GM23338 (cell line): Measurements from ENCODE around the gene RPTOR. TPM values are rescaled to one million over a fixed set of nuclear protein-coding genes. Genes with fewer than 3 reads are reported as not detected.

Experiments
- ATAC-seq: fragments of 200-7000 bp; cut with Tn5 transposase; 3 replicates; pipeline ENCODE4 v1.9.1; 2020
- DNase-seq: peaks from one replicate; pipeline ENCODE4 v3.0.0-alpha.2; 2015; ENCODE audit warnings: low spot score
- H2AFZ ChIP-seq: fragments of 200-600 bp; sonication (generic); 2 replicates; pipeline ENCODE4 v1.8.0; 2016; ENCODE audit warnings: antibody characterized with exemption, mild to moderate bottlenecking, moderate library complexity
- H3F3A ChIP-seq: fragments of 200-600 bp; sonication (generic); replicated peaks from 2 replicates; pipeline ENCODE4 v1.8.0; 2017; ENCODE audit warnings: antibody characterized with exemption, mixed run types, low read depth
- H3K27ac ChIP-seq: fragments of 200-600 bp; sonication (generic); 2 replicates; pipeline ENCODE4 v1.6.1; 2016; ENCODE audit warnings: low read depth
- H3K27me3 ChIP-seq: fragments of 200-600 bp; sonication (generic); 2 replicates; pipeline ENCODE4 v1.8.0; 2016; ENCODE audit warnings: mild to moderate bottlenecking, mixed run types, moderate library complexity; ENCODE audit not compliant: insufficient read depth
- H3K36me3 ChIP-seq: fragments of 200-600 bp; sonication (generic); 2 replicates; pipeline ENCODE4 v1.8.0; 2016; ENCODE audit warnings: mild to moderate bottlenecking; ENCODE audit not compliant: insufficient read depth
- H3K4me1 ChIP-seq: fragments of 200-600 bp; sonication (generic); 2 replicates; pipeline ENCODE4 v1.8.0; 2016; ENCODE audit warnings: mild to moderate bottlenecking, moderate library complexity; ENCODE audit not compliant: insufficient read depth
- H3K4me2 ChIP-seq: fragments of 200-600 bp; sonication (generic); 2 replicates; pipeline ENCODE4 v1.7.1; 2017; ENCODE audit warnings: mixed run types
- H3K4me3 ChIP-seq: fragments of 200-600 bp; sonication (generic); 2 replicates; pipeline ENCODE4 v1.6.1; 2016; ENCODE audit warnings: mixed run types
- H3K79me2 ChIP-seq: fragments of 200-600 bp; sonication (generic); replicated peaks from 2 replicates; pipeline ENCODE4 v1.8.0; 2017; ENCODE audit warnings: mild to moderate bottlenecking; ENCODE audit not compliant: insufficient read depth
- H3K9me2 ChIP-seq: fragments of 200-600 bp; sonication (generic); 2 replicates; pipeline ENCODE4 v1.8.0; 2017; ENCODE audit not compliant: insufficient read depth
- H4K20me1 ChIP-seq: fragments of 200-600 bp; sonication (generic); replicated peaks from 2 replicates; pipeline ENCODE4 v1.8.0; 2017; ENCODE audit warnings: mild to moderate bottlenecking; ENCODE audit not compliant: insufficient read depth
- H3K27ac Mint-ChIP-seq: 2 replicates; pipeline ENCODE4 v1.8.0; 2020; ENCODE audit warnings: inconsistent platforms, mild to moderate bottlenecking, moderate library complexity, mixed read lengths
- H3K27me3 Mint-ChIP-seq: 3 replicates; pipeline ENCODE4 v1.8.0; 2022; ENCODE audit warnings: low read depth, mild to moderate bottlenecking, moderate library complexity, mixed read lengths, inconsistent platforms; ENCODE audit not compliant: insufficient read depth, poor library complexity
- H3K36me3 Mint-ChIP-seq: 3 replicates; pipeline ENCODE4 v1.8.0; 2021; ENCODE audit warnings: low read depth, mild to moderate bottlenecking, inconsistent platforms, moderate library complexity, mixed read lengths
- H3K4me1 Mint-ChIP-seq: 3 replicates; pipeline ENCODE4 v1.8.0; 2020; ENCODE audit warnings: mild to moderate bottlenecking, inconsistent platforms, mixed read lengths
- H3K4me3 Mint-ChIP-seq: 3 replicates; pipeline ENCODE4 v1.8.0; 2021; ENCODE audit warnings: moderate library complexity, mild to moderate bottlenecking, inconsistent platforms, mixed read lengths
- H3K9me3 Mint-ChIP-seq: 3 replicates; pipeline ENCODE4 v1.8.0; 2020; ENCODE audit warnings: moderate library complexity, mild to moderate bottlenecking, inconsistent platforms, mixed read lengths
- CREB1 ChIP-seq: fragments of 250-450 bp; sonication (Bioruptor Pico); IDR thresholded peaks from 2 replicates; pipeline ENCODE4 v1.5.0; 2020; ENCODE audit warnings: low read depth, mild to moderate bottlenecking, moderate library complexity
- JUNB ChIP-seq: IDR thresholded peaks from one replicate; pipeline ENCODE4 v1.6.1; 2016; ENCODE audit warnings: antibody characterized with exemption; ENCODE audit not compliant: unreplicated experiment
- NANOG ChIP-seq: IDR thresholded peaks from 2 replicates; pipeline ENCODE4 v1.6.1; 2016; ENCODE audit warnings: antibody characterized with exemption, borderline replicate concordance
- POLR2AphosphoS5 ChIP-seq: IDR thresholded peaks from 2 replicates; pipeline ENCODE4 v1.6.1; 2016; ENCODE audit warnings: antibody characterized with exemption, low read depth
- STAT1 ChIP-seq: IDR thresholded peaks from one replicate; pipeline ENCODE4 v1.6.1; 2016; ENCODE audit warnings: antibody characterized with exemption; ENCODE audit not compliant: unreplicated experiment
- ZNF114 ChIP-seq: fragments of 250-450 bp; sonication (Bioruptor Pico); IDR thresholded peaks from 2 replicates; pipeline ENCODE4 v1.5.0; 2020; ENCODE audit warnings: mild to moderate bottlenecking, moderate library complexity
- ZNF331 ChIP-seq: fragments of 250-450 bp; sonication (Bioruptor Pico); IDR thresholded peaks from 2 replicates; pipeline ENCODE4 v1.5.0; 2020; ENCODE audit warnings: low read depth, mild to moderate bottlenecking, moderate library complexity
- polyA plus RNA-seq: library from polyadenylated mRNA; unstranded; fragments of >200 nt; fragmentation: Nextera tagmentation; extraction: Ambion mirVana; gene quantifications from 2 replicates; pipeline ENCODE4 v1.2.1, GENCODE V29; 2016
- total RNA-seq: library from RNA; depleted of rRNA; stranded (reverse); fragments of >200 nt; shearing (Covaris generic); gene quantifications from 2 replicates; pipeline ENCODE4 v1.2.3, GENCODE V29; 2014
- TF ChIP-seq, protein P1 (sequence below): fragments of 250-450 bp; sonication (Bioruptor Pico); IDR thresholded peaks from 2 replicates; pipeline ENCODE4 v1.5.0; 2020; ENCODE audit warnings: mild to moderate bottlenecking, moderate library complexity
- TF ChIP-seq, protein P2 (sequence below): IDR thresholded peaks from 2 replicates; pipeline ENCODE4 v1.6.1; 2016; ENCODE audit warnings: antibody characterized with exemption

RPTOR gene
- total and polyA plus RNA-seq, 2 experiments from 2014 or later: 9.5 to 38.0 TPM

DNA sequence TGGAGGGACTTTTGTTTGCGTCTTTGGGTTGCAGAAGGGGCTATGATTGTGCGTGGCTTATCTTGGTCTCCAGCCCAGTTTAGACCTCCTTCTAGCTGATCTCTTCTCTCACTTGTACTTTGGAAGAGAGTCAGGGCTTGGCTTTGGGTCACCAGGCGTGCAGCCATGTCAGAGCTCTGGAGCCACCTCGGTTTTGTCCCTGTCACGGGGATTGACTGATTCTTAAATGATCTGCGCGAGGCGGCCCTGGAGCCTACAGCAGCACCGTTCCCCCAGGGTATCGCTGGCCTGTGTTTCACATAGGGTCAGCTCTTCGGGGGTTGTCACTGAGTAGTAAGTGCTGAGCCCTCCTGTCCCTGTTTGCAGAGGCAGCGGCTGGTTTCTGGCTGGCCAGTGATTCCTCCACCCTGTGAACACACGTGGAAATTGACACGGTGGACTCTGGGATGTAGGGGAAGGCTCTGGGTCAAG, 237.2 kb downstream of the RPTOR start:
- H3K36me3 Mint-ChIP-seq: 0 out of 3 replicates have a peak, but pooled peaks cover under 1% of the 10 kb centered on the region
- Histone ChIP-seq H3K4me3 (no peak overlapping the region), H3K4me1 (0 out of 2 replicates have a peak, but pooled peaks cover 10% of the 10 kb centered on the region), H3K4me2 (no peak overlapping the region), H2AFZ (no peak overlapping the region), H3K9me2 (no peaks in the 10 kb centered on the region), H3K79me2 (peaks cover 5% of the 10 kb centered on the region), H4K20me1 (peaks cover 9% of the 10 kb centered on the region; the same call in 1 of the 2 replicates), H3K27ac (peak overlapping the region; percentile 45; the same call in 1 of the 2 replicates), H3K36me3 (no peaks in the 10 kb centered on the region), H3K27me3 (no peaks in the 10 kb centered on the region), H3F3A (no peaks in the 10 kb centered on the region)
- no peak overlapping the region for H3K27ac Mint-ChIP-seq
- peaks cover 6% of the 10 kb centered on the region for H3K27me3 Mint-ChIP-seq
- no peak for ATAC-seq
- no peak overlapping the region for H3K4me3 Mint-ChIP-seq
- no peaks in the 10 kb centered on the region for H3K9me3 Mint-ChIP-seq
- TF ChIP-seq ZNF114 (CRISPR knock-in tag) (no peak), JUNB (no peak), CREB1 (CRISPR knock-in tag) (no peak), ZNF331 (CRISPR knock-in tag) (no peak), NANOG (no peak), STAT1 (no peak), POLR2AphosphoS5 (no peak)
- TF ChIP-seq, protein P1, sequence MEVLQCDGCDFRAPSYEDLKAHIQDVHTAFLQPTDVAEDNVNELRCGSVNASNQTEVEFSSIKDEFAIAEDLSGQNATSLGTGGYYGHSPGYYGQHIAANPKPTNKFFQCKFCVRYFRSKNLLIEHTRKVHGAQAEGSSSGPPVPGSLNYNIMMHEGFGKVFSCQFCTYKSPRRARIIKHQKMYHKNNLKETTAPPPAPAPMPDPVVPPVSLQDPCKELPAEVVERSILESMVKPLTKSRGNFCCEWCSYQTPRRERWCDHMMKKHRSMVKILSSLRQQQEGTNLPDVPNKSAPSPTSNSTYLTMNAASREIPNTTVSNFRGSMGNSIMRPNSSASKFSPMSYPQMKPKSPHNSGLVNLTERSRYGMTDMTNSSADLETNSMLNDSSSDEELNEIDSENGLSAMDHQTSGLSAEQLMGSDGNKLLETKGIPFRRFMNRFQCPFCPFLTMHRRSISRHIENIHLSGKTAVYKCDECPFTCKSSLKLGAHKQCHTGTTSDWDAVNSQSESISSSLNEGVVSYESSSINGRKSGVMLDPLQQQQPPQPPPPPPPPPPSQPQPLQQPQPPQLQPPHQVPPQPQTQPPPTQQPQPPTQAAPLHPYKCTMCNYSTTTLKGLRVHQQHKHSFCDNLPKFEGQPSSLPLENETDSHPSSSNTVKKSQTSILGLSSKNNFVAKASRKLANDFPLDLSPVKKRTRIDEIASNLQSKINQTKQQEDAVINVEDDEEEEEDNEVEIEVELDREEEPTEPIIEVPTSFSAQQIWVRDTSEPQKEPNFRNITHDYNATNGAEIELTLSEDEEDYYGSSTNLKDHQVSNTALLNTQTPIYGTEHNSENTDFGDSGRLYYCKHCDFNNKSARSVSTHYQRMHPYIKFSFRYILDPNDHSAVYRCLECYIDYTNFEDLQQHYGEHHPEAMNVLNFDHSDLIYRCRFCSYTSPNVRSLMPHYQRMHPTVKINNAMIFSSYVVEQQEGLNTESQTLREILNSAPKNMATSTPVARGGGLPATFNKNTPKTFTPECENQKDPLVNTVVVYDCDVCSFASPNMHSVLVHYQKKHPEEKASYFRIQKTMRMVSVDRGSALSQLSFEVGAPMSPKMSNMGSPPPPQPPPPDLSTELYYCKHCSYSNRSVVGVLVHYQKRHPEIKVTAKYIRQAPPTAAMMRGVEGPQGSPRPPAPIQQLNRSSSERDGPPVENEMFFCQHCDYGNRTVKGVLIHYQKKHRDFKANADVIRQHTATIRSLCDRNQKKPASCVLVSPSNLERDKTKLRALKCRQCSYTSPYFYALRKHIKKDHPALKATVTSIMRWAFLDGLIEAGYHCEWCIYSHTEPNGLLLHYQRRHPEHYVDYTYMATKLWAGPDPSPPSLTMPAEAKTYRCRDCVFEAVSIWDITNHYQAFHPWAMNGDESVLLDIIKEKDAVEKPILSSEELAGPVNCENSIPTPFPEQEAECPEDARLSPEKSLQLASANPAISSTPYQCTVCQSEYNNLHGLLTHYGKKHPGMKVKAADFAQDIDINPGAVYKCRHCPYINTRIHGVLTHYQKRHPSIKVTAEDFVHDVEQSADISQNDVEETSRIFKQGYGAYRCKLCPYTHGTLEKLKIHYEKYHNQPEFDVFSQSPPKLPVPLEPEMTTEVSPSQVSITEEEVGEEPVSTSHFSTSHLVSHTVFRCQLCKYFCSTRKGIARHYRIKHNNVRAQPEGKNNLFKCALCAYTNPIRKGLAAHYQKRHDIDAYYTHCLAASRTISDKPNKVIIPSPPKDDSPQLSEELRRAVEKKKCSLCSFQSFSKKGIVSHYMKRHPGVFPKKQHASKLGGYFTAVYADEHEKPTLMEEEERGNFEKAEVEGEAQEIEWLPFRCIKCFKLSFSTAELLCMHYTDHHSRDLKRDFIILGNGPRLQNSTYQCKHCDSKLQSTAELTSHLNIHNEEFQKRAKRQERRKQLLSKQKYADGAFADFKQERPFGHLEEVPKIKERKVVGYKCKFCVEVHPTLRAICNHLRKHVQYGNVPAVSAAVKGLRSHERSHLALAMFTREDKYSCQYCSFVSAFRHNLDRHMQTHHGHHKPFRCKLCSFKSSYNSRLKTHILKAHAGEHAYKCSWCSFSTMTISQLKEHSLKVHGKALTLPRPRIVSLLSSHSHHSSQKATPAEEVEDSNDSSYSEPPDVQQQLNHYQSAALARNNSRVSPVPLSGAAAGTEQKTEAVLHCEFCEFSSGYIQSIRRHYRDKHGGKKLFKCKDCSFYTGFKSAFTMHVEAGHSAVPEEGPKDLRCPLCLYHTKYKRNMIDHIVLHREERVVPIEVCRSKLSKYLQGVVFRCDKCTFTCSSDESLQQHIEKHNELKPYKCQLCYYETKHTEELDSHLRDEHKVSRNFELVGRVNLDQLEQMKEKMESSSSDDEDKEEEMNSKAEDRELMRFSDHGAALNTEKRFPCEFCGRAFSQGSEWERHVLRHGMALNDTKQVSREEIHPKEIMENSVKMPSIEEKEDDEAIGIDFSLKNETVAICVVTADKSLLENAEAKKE (CRISPR knock-in tag): no peak
- TF ChIP-seq, protein P2, sequence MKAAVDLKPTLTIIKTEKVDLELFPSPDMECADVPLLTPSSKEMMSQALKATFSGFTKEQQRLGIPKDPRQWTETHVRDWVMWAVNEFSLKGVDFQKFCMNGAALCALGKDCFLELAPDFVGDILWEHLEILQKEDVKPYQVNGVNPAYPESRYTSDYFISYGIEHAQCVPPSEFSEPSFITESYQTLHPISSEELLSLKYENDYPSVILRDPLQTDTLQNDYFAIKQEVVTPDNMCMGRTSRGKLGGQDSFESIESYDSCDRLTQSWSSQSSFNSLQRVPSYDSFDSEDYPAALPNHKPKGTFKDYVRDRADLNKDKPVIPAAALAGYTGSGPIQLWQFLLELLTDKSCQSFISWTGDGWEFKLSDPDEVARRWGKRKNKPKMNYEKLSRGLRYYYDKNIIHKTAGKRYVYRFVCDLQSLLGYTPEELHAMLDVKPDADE: no peak
- H3K4me1 Mint-ChIP-seq: peaks cover 42% of the 10 kb centered on the region
- DNase-seq: no peak
